22Rv1 (cell line): ENCODE results near the gene WWOX.

ENCODE experiments used
- ZFX ChIP-seq: fragments of 450-650 bp; IDR thresholded peaks from 2 replicates; pipeline ENCODE4 v1.6.1; 2017; ENCODE audit warnings: antibody characterized with exemption, borderline replicate concordance
- TF ChIP-seq, protein P1 (sequence below): fragments of 450-650 bp; IDR thresholded peaks from 2 replicates; pipeline ENCODE4 v1.5.1; 2017; ENCODE audit warnings: mild to moderate bottlenecking

DNA sequence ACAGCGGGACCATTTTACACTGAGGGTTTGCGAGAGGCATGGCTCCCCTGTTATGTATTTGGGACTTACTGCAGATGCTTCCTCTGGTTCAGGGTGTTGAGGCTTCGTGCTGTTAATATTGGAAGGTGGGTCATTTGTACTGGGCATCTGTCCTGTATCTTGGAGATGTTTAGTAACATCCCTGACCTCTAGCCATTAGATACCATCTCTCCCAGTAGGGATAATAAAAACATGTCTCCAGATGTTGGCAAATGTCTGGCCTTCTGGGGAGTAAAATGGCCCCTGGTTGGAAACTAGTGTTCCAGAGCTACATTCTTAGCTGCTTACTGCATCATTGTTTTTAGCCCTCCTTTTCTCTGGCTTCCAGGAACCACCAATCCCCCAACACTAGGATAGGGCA, 388.0 kb downstream of the WWOX start:
- TF ChIP-seq, protein P1, sequence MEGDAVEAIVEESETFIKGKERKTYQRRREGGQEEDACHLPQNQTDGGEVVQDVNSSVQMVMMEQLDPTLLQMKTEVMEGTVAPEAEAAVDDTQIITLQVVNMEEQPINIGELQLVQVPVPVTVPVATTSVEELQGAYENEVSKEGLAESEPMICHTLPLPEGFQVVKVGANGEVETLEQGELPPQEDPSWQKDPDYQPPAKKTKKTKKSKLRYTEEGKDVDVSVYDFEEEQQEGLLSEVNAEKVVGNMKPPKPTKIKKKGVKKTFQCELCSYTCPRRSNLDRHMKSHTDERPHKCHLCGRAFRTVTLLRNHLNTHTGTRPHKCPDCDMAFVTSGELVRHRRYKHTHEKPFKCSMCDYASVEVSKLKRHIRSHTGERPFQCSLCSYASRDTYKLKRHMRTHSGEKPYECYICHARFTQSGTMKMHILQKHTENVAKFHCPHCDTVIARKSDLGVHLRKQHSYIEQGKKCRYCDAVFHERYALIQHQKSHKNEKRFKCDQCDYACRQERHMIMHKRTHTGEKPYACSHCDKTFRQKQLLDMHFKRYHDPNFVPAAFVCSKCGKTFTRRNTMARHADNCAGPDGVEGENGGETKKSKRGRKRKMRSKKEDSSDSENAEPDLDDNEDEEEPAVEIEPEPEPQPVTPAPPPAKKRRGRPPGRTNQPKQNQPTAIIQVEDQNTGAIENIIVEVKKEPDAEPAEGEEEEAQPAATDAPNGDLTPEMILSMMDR: no peak
- no peak for TF ChIP-seq ZFX
